ENCODE data around the gene HOXB1. TPM values are rescaled to one million over a fixed set of nuclear protein-coding genes. Genes with fewer than 3 reads are reported as not detected.

Gene HOXB1
- polyA plus RNA-seq, 1 experiment = not detected

DNA sequence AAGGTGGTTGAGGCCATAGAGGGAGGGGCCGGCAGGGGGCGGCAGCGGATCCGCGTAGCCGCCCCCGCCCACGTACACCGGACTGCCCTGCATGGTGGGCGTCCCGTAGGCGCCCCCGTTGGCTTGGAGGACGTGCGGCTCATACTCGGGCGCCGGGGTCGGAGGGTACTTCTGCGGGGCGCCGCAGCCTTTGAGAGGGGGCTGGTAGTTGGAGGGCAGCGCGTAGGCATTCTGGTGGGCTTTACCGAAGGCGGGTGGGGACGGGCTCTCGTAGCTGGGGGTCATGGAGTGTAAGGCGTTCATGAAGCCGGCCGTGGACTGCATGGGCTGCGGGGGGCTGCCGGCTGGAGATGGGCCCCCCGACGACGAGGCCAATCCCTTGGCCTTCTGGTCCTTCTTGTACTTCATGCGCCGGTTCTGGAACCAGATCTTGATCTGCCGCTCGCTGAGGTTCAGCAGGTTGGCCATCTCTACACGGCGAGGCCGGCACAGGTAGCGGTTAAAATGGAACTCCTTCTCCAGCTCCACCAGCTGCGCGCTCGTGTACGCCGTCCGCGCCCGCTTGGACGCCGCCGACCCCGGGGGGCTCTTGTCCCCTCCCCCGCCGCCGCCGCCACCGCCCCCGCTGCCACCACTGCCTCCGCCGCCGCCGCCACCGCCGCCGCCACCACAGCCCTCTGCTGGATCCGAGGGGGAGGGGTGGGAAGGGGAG is 19.8 kb upstream of the HOXB1 start:
- TF ChIP-seq, protein P1, sequence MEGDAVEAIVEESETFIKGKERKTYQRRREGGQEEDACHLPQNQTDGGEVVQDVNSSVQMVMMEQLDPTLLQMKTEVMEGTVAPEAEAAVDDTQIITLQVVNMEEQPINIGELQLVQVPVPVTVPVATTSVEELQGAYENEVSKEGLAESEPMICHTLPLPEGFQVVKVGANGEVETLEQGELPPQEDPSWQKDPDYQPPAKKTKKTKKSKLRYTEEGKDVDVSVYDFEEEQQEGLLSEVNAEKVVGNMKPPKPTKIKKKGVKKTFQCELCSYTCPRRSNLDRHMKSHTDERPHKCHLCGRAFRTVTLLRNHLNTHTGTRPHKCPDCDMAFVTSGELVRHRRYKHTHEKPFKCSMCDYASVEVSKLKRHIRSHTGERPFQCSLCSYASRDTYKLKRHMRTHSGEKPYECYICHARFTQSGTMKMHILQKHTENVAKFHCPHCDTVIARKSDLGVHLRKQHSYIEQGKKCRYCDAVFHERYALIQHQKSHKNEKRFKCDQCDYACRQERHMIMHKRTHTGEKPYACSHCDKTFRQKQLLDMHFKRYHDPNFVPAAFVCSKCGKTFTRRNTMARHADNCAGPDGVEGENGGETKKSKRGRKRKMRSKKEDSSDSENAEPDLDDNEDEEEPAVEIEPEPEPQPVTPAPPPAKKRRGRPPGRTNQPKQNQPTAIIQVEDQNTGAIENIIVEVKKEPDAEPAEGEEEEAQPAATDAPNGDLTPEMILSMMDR (IDR thresholded peaks at IDR 0.05; ENCODE audit: insufficient read depth, low read depth, low read length) = no peak
- Histone ChIP-seq H3K36me3 (ENCODE audit: control insufficient read depth, insufficient read depth, low read length) (no peaks in the 10 kb centered on the region), H3K4me3 (ENCODE audit: low read depth, low read length) (no peak overlapping the region), H3K27me3 (ENCODE audit: control insufficient read depth, insufficient read depth, low read length) (peaks cover 19% of the 10 kb centered on the region)
- POLR2A ChIA-PET = no interaction called here
- CTCF ChIA-PET = no interaction called here
- no peak for DNase-seq (ENCODE audit: low read depth)

DNA sequence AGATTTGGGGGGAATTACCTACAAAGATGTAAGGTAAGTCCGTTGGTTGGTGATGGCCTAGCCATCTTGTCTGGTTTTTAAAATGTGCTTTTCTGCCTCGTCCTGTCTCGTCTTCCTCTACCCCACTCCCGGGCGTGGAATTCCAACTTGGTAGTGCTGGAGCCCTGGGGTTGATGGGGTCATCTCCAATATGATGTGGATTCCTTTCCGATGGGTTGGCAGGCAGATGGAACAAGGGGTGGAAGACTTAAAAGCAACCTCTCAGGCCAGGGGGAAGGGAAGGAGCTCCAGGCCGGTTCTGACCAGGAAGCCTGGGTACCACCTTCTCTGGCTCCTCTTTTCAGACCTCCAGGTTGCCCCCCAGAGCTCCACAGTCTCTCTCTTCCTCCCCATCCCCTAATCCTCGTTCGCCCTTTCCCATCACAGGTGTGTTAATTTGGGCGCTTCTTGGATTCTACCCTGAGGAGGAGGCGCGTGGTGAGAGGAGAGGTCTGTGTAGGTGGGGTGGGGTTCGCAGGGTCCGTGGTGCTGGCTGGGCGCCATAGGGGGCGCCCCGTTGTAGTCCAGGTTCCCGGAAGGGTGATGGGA is 19.2 kb upstream of the HOXB1 start:
- no peaks in the 10 kb centered on the region for H3K36me3 ChIP-seq (ENCODE audit: control insufficient read depth, insufficient read depth, low read length)
- POLR2A ChIA-PET = no interaction called here
- no peak overlapping the region for H3K4me3 ChIP-seq (ENCODE audit: low read depth, low read length)
- CTCF ChIA-PET = no interaction called here
- H3K27me3 ChIP-seq (ENCODE audit: control insufficient read depth, insufficient read depth, low read length) = peaks cover 20% of the 10 kb centered on the region
- no peak for DNase-seq (ENCODE audit: low read depth)
- TF ChIP-seq, protein P1 (IDR thresholded peaks at IDR 0.05; ENCODE audit: insufficient read depth, low read depth, low read length) = no peak

GRCh38 chr17:48549281-48549630 is 18.4 kb upstream of the HOXB1 start:
- TF ChIP-seq, protein P1 (IDR thresholded peaks at IDR 0.05; ENCODE audit: insufficient read depth, low read depth, low read length) = no peak
- Histone ChIP-seq H3K36me3 (ENCODE audit: control insufficient read depth, insufficient read depth, low read length) (no peaks in the 10 kb centered on the region), H3K4me3 (ENCODE audit: low read depth, low read length) (no peak overlapping the region), H3K27me3 (ENCODE audit: control insufficient read depth, insufficient read depth, low read length) (peaks cover 14% of the 10 kb centered on the region)
- ChIA-PET CTCF (interaction anchor here (1.0 kb wide), 1 partner anchor 10 kb away, joined by 4 read pairs; no protein-coding TSS in a partner anchor), POLR2A (no interaction called here)
- DNase-seq (ENCODE audit: low read depth) = no peak

- Histone ChIP-seq H3K27me3 (ENCODE audit: control insufficient read depth, insufficient read depth, low read length) (peaks cover 12% of the 10 kb centered on the region), H3K36me3 (ENCODE audit: control insufficient read depth, insufficient read depth, low read length) (no peaks in the 10 kb centered on the region), H3K4me3 (ENCODE audit: low read depth, low read length) (no peak overlapping the region)
- DNase-seq (ENCODE audit: low read depth) = no peak
- POLR2A ChIA-PET = no interaction called here
- TF ChIP-seq, protein P1 (IDR thresholded peaks at IDR 0.05; ENCODE audit: insufficient read depth, low read depth, low read length) = no peak
- CTCF ChIA-PET = interaction anchor here (1.0 to 1.9 kb wide), 3 partner anchors 9 to 197 kb away, joined by 3 to 4 read pairs (median 3); no protein-coding TSS in a partner anchor
Measured at GRCh38 chr17:48548523-48549280, 17.9 kb upstream of the HOXB1 start.

All from BJ (cell line).